ENCODE data around the gene FGF14. TPM values are rescaled to one million over a fixed set of nuclear protein-coding genes. Genes with fewer than 3 reads are reported as not detected.

The FGF14 gene
- total and polyA plus RNA-seq, 9 donors, result 0.06 to 4.8 (median 0.60) TPM; not detected in 2

- TF ChIP-seq CTCF (IDR thresholded peaks at IDR 0.05) (no peak), EP300 (IDR thresholded peaks at IDR 0.05) (no peak), POLR2A (IDR thresholded peaks at IDR 0.05) (no peak)
- intact Hi-C loops (cut with DNase I), result no loop called here
- 80 to 86% (median 85%) methylated on average over 2 of the region's 2 CpGs for WGBS, 3 donors
- no peaks in the 10 kb centered on the region for H3K27me3 ChIP-seq
- H3K27ac ChIP-seq, result no peak overlapping the region
- no peaks in the 10 kb centered on the region for H3K9me3 ChIP-seq
- H3K4me3 ChIP-seq, result no peak overlapping the region
- H3K36me3 ChIP-seq, result no peaks in the 10 kb centered on the region
- no peak for DNase-seq
- no peaks in the 10 kb centered on the region for H3K4me1 ChIP-seq (ENCODE audit: insufficient read depth)
Measured at GRCh38 chr13:102369302-102369701, 32.5 kb downstream of the FGF14 start.

- TF ChIP-seq POLR2A (IDR thresholded peaks at IDR 0.05), result no peak
- TF ChIP-seq CTCF (IDR thresholded peaks at IDR 0.05), result no peak
- no peak for TF ChIP-seq EP300 (IDR thresholded peaks at IDR 0.05)
- Histone ChIP-seq H3K36me3 (no peaks in the 10 kb centered on the region), H3K27ac (no peak overlapping the region), H3K4me1 (ENCODE audit: insufficient read depth) (no peaks in the 10 kb centered on the region), H3K4me3 (no peak overlapping the region), H3K27me3 (no peaks in the 10 kb centered on the region), H3K9me3 (no peaks in the 10 kb centered on the region)
- intact Hi-C loops (cut with DNase I), result no loop called here
- 87 to 91% (median 89%) methylated on average over 14 of the region's 14 CpGs for WGBS, 3 donors
- no peak for DNase-seq
Measured at GRCh38 chr13:102367836-102368235, 34.0 kb downstream of the FGF14 start.

GRCh38 chr13:102361113-102361512 is 40.7 kb downstream of the FGF14 start:
- TF ChIP-seq EP300 (IDR thresholded peaks at IDR 0.05), result no peak
- no peak for TF ChIP-seq POLR2A (IDR thresholded peaks at IDR 0.05)
- TF ChIP-seq CTCF (IDR thresholded peaks at IDR 0.05), result no peak
- intact Hi-C loops (cut with DNase I), result no loop called here

GRCh38 chr13:102359264-102359663 is 42.6 kb downstream of the FGF14 start:
- Histone ChIP-seq H3K4me1 (ENCODE audit: insufficient read depth) (no peaks in the 10 kb centered on the region), H3K27me3 (no peaks in the 10 kb centered on the region), H3K36me3 (no peaks in the 10 kb centered on the region), H3K4me3 (no peak overlapping the region), H3K27ac (no peak overlapping the region), H3K9me3 (no peaks in the 10 kb centered on the region)
- 89 to 95% (median 93%) methylated on average over 2 of the region's 2 CpGs for WGBS, 3 donors
- TF ChIP-seq POLR2A (IDR thresholded peaks at IDR 0.05), result no peak
- no peak for TF ChIP-seq EP300 (IDR thresholded peaks at IDR 0.05)
- no peak for TF ChIP-seq CTCF (IDR thresholded peaks at IDR 0.05)
- DNase-seq, result no peak
- intact Hi-C loops (cut with DNase I), result no loop called here

More at GRCh38 chr13:102361113-102361512, 40.7 kb downstream of the FGF14 start:
- 86 to 88% (median 87%) methylated on average over 2 of the region's 2 CpGs for WGBS, 3 donors
- no peaks in the 10 kb centered on the region for H3K4me1 ChIP-seq (ENCODE audit: insufficient read depth)
- no peaks in the 10 kb centered on the region for H3K36me3 ChIP-seq
- H3K27me3 ChIP-seq, result no peaks in the 10 kb centered on the region
- DNase-seq, result no peak
- H3K9me3 ChIP-seq, result no peaks in the 10 kb centered on the region
- no peak overlapping the region for H3K27ac ChIP-seq
- no peak overlapping the region for H3K4me3 ChIP-seq
